Measurements from ENCODE around the gene FRS3.

- TF ChIP-seq CTCF (conservative IDR thresholded peaks at IDR 0.05; ENCODE audit: low read depth, low read length), result no peak
- no peak for TF ChIP-seq EZH2phosphoT487 (IDR thresholded peaks at IDR 0.05; ENCODE audit: borderline replicate concordance, low read length)
- TF ChIP-seq EZH2 (IDR thresholded peaks at IDR 0.05; ENCODE audit: low read length, unreplicated experiment), result no peak
These were observed 52.0 kb downstream of the FRS3 start for GRCh38 chr6:41727705-41728072.

Measured in PC-3 (cell line).